HEK293T (cell line): ENCODE results near the gene SPAM1.

Source experiments
- CTCF ChIA-PET: fragments of 350-600 bp; formaldehyde crosslinking; extraction: SDS; loops from one replicate; lab custom pipeline; 2021; ENCODE audit warnings: antibody characterized with exemption, inconsistent platforms; lab: Yijun Ruan, JAX
- POLR2A ChIA-PET: fragments of 350-600 bp; formaldehyde crosslinking; extraction: SDS; loops from one replicate; lab custom pipeline; 2020; ENCODE audit warnings: antibody characterized with exemption, inconsistent platforms; lab: Yijun Ruan, JAX
- DNase-seq: peaks from one replicate; pipeline ENCODE4 v3.0.0; 2012; ENCODE audit warnings: mixed read lengths; ENCODE audit errors: extremely low spot score
- ARNT ChIP-seq: fragments of 450-650 bp; IDR thresholded peaks from 2 replicates; pipeline ENCODE4 v1.6.1; 2017; ENCODE audit warnings: mild to moderate bottlenecking
- BHLHE40 ChIP-seq: fragments of 450-650 bp; IDR thresholded peaks from 2 replicates; pipeline ENCODE4 v1.6.1; 2016; ENCODE audit warnings: mild to moderate bottlenecking, moderate library complexity, borderline replicate concordance
- CTBP1 ChIP-seq: fragments of 450-650 bp; IDR thresholded peaks from 2 replicates; pipeline ENCODE4 v1.6.1; 2016; ENCODE audit warnings: borderline replicate concordance
- ELF4 ChIP-seq: fragments of 450-650 bp; IDR thresholded peaks from 2 replicates; pipeline ENCODE4 v1.6.1; 2017; ENCODE audit warnings: antibody characterized with exemption
- FOXA1 ChIP-seq: fragments of 450-650 bp; IDR thresholded peaks from 2 replicates; pipeline ENCODE4 v1.6.1; 2016; ENCODE audit warnings: mild to moderate bottlenecking
- FOXK2 ChIP-seq: fragments of 450-650 bp; IDR thresholded peaks from 2 replicates; pipeline ENCODE4 v1.6.1; 2016; ENCODE audit warnings: mild to moderate bottlenecking
- FOXM1 ChIP-seq: fragments of 450-650 bp; IDR thresholded peaks from 2 replicates; pipeline ENCODE4 v1.6.1; 2017; ENCODE audit warnings: mild to moderate bottlenecking, borderline replicate concordance
- HDGF ChIP-seq: fragments of 450-650 bp; IDR thresholded peaks from 2 replicates; pipeline ENCODE4 v1.6.1; 2017; ENCODE audit warnings: antibody characterized with exemption, borderline replicate concordance
- L3MBTL2 ChIP-seq: fragments of 450-650 bp; conservative IDR thresholded peaks from 2 replicates; pipeline ENCODE4 v1.6.1; 2016; ENCODE audit warnings: mild to moderate bottlenecking
- LEF1 ChIP-seq: fragments of 450-650 bp; IDR thresholded peaks from 2 replicates; pipeline ENCODE4 v1.6.1; 2017; ENCODE audit warnings: mild to moderate bottlenecking, borderline replicate concordance
- NFRKB ChIP-seq: fragments of 450-650 bp; IDR thresholded peaks from 2 replicates; pipeline ENCODE4 v1.6.1; 2016; ENCODE audit warnings: mild to moderate bottlenecking, moderate library complexity
- SP1 ChIP-seq: fragments of 450-650 bp; IDR thresholded peaks from 2 replicates; pipeline ENCODE4 v1.6.1; 2017
- SUZ12 ChIP-seq: fragments of 450-650 bp; IDR thresholded peaks from 2 replicates; pipeline ENCODE4 v1.6.1; 2016; ENCODE audit warnings: mild to moderate bottlenecking
- TARDBP ChIP-seq: fragments of 450-650 bp; IDR thresholded peaks from 2 replicates; pipeline ENCODE4 v1.6.1; 2016
- ZNF384 ChIP-seq: fragments of 450-650 bp; IDR thresholded peaks from 2 replicates; pipeline ENCODE4 v1.6.1; 2016
- TF ChIP-seq, protein P1 (sequence below): fragments of 450-650 bp; IDR thresholded peaks from 2 replicates; pipeline ENCODE4 v1.6.1; 2016

Gene SPAM1

GRCh38 chr7:123972831-123973230, 47.8 kb downstream of the SPAM1 start:
- no peak for DNase-seq
- TF ChIP-seq FOXK2: no peak
- TF ChIP-seq TARDBP: no peak
- TF ChIP-seq FOXM1: no peak
- no peak for TF ChIP-seq ARNT
- no peak for TF ChIP-seq HDGF
- no peak for TF ChIP-seq L3MBTL2
- no peak for TF ChIP-seq ELF4
- TF ChIP-seq BHLHE40: no peak
- CTCF ChIA-PET: no interaction called here
- POLR2A ChIA-PET: no interaction called here

DNA sequence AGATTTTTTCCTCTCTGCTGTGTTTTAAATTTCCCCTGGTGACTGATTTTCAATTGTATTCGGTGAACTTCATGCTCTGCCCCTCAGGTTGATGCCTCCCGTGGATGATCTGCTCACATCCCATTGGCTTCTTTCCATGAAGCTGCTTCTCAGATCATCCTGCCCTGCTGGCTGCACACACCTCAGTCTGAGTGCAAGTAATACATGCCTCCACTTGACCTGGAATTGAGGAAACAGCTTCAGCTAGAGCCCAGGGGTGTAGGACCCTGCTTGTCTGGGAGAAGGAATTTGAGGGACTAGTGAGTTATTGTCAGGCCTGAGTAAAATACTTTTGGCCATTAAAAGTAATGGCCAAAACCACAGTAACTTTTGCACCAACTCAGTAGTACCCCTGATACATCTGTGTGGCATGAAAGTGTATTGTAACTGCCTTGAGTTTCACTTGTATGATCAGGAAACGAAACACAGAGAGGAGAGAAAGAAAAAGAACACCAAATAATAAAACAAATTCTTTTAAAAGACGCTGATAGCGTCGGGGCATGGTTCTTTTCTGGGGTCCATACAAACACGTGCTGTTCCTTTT, 49.4 kb downstream of the SPAM1 start:
- ChIA-PET POLR2A (no interaction called here), CTCF (no interaction called here)
- no peak for DNase-seq
- no peak for TF ChIP-seq ZNF384
- TF ChIP-seq FOXK2: no peak
- no peak for TF ChIP-seq SUZ12
- no peak for TF ChIP-seq L3MBTL2
- TF ChIP-seq NFRKB: no peak
- no peak for TF ChIP-seq TARDBP
- TF ChIP-seq SP1: no peak
- no peak for TF ChIP-seq FOXA1
- no peak for TF ChIP-seq HDGF
- no peak for TF ChIP-seq BHLHE40
- no peak for TF ChIP-seq LEF1
- TF ChIP-seq, protein P1, sequence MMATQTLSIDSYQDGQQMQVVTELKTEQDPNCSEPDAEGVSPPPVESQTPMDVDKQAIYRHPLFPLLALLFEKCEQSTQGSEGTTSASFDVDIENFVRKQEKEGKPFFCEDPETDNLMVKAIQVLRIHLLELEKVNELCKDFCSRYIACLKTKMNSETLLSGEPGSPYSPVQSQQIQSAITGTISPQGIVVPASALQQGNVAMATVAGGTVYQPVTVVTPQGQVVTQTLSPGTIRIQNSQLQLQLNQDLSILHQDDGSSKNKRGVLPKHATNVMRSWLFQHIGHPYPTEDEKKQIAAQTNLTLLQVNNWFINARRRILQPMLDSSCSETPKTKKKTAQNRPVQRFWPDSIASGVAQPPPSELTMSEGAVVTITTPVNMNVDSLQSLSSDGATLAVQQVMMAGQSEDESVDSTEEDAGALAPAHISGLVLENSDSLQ: no peak

DNA sequence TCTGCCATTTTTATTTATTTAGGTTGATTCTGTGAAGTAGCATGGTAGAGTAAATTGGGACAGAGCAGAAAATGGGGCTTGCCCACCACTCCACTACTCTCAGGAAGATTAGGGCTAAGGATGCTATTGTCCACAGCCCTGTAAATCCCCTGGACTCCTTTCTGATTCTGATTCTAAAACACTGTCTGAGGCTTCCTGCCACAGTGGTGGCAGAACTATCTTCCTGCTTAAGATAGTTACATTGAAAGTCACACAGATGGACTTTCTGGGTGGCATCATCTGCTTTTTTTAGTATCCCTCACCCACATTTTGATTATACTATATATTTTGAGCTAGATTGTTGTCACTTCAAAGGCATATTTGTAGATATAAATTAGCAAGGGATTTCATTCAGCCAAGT, 50.0 kb downstream of the SPAM1 start:
- CTCF ChIA-PET: no interaction called here
- DNase-seq: no peak
- no peak for TF ChIP-seq CTBP1
- no peak for TF ChIP-seq HDGF
- TF ChIP-seq FOXA1: no peak
- TF ChIP-seq FOXM1: no peak
- no peak for TF ChIP-seq ARNT
- POLR2A ChIA-PET: no interaction called here

DNA sequence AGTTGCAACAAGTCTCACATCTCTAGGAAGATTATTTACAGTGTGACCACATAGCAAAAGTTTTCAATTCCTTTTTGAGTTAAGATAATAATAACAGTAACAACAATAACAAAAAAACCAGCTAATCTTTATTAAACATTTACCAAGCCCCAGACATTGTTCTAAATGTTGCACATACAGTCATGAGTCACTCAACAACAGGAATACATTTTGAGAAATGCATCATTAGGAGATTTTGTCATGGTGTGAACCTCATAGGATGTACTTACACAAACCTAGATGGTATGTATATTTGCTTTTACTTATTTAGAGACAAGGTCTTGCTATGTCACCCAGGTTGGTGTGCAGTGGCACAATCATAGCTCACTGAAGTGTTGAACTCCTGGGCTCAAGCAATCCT, 52.0 kb downstream of the SPAM1 start:
- DNase-seq: no peak
- POLR2A ChIA-PET: no interaction called here
- no peak for TF ChIP-seq TARDBP
- no peak for TF ChIP-seq ZNF384
- no peak for TF ChIP-seq L3MBTL2
- no peak for TF ChIP-seq FOXK2
- no peak for TF ChIP-seq HDGF
- CTCF ChIA-PET: no interaction called here

GRCh38 chr7:123979876-123980275, 54.8 kb downstream of the SPAM1 start:
- TF ChIP-seq FOXA1: no peak
- no peak for TF ChIP-seq FOXM1
- no peak for TF ChIP-seq ELF4
- TF ChIP-seq ARNT: no peak
- TF ChIP-seq, protein P1: no peak
- no peak for TF ChIP-seq FOXK2
- no peak for TF ChIP-seq SUZ12
- no peak for TF ChIP-seq LEF1
- TF ChIP-seq BHLHE40: no peak
- TF ChIP-seq CTBP1: no peak
- TF ChIP-seq HDGF: no peak
- TF ChIP-seq ZNF384: no peak
- TF ChIP-seq SP1: no peak
- no peak for TF ChIP-seq NFRKB
- no peak for TF ChIP-seq L3MBTL2
- DNase-seq: no peak
- ChIA-PET CTCF (no interaction called here), POLR2A (no interaction called here)

- TF ChIP-seq HDGF: no peak
- no peak for TF ChIP-seq FOXM1
- no peak for TF ChIP-seq ZNF384
- TF ChIP-seq NFRKB: no peak
- TF ChIP-seq SUZ12: no peak
- TF ChIP-seq BHLHE40: no peak
- no peak for TF ChIP-seq L3MBTL2
- no peak for TF ChIP-seq LEF1
- TF ChIP-seq, protein P1: no peak
- no peak for TF ChIP-seq CTBP1
- ChIA-PET CTCF (no interaction called here), POLR2A (no interaction called here)
- no peak for DNase-seq
These were observed 62.4 kb downstream of the SPAM1 start for GRCh38 chr7:123987445-123987844.
